GM23338 (cell line): ENCODE measurements around the gene ACTA2. TPM values are rescaled to one million over a fixed set of nuclear protein-coding genes. Genes with fewer than 3 reads are reported as not detected.

ENCODE experiments used
- ATAC-seq: fragments of 200-7000 bp; cut with Tn5 transposase; 3 replicates; pipeline ENCODE4 v1.9.1; 2020
- DNase-seq: peaks from one replicate; pipeline ENCODE4 v3.0.0-alpha.2; 2015; ENCODE audit warnings: low spot score
- H2AFZ ChIP-seq: fragments of 200-600 bp; sonication (generic); 2 replicates; pipeline ENCODE4 v1.8.0; 2016; ENCODE audit warnings: antibody characterized with exemption, mild to moderate bottlenecking, moderate library complexity
- H3F3A ChIP-seq: fragments of 200-600 bp; sonication (generic); replicated peaks from 2 replicates; pipeline ENCODE4 v1.8.0; 2017; ENCODE audit warnings: antibody characterized with exemption, mixed run types, low read depth
- H3K27ac ChIP-seq: fragments of 200-600 bp; sonication (generic); 2 replicates; pipeline ENCODE4 v1.6.1; 2016; ENCODE audit warnings: low read depth
- H3K27me3 ChIP-seq: fragments of 200-600 bp; sonication (generic); 2 replicates; pipeline ENCODE4 v1.8.0; 2016; ENCODE audit warnings: mild to moderate bottlenecking, mixed run types, moderate library complexity; ENCODE audit not compliant: insufficient read depth
- H3K36me3 ChIP-seq: fragments of 200-600 bp; sonication (generic); 2 replicates; pipeline ENCODE4 v1.8.0; 2016; ENCODE audit warnings: mild to moderate bottlenecking; ENCODE audit not compliant: insufficient read depth
- H3K4me1 ChIP-seq: fragments of 200-600 bp; sonication (generic); 2 replicates; pipeline ENCODE4 v1.8.0; 2016; ENCODE audit warnings: mild to moderate bottlenecking, moderate library complexity; ENCODE audit not compliant: insufficient read depth
- H3K4me2 ChIP-seq: fragments of 200-600 bp; sonication (generic); 2 replicates; pipeline ENCODE4 v1.7.1; 2017; ENCODE audit warnings: mixed run types
- H3K4me3 ChIP-seq: fragments of 200-600 bp; sonication (generic); 2 replicates; pipeline ENCODE4 v1.6.1; 2016; ENCODE audit warnings: mixed run types
- H3K79me2 ChIP-seq: fragments of 200-600 bp; sonication (generic); replicated peaks from 2 replicates; pipeline ENCODE4 v1.8.0; 2017; ENCODE audit warnings: mild to moderate bottlenecking; ENCODE audit not compliant: insufficient read depth
- H3K9me2 ChIP-seq: fragments of 200-600 bp; sonication (generic); 2 replicates; pipeline ENCODE4 v1.8.0; 2017; ENCODE audit not compliant: insufficient read depth
- H4K20me1 ChIP-seq: fragments of 200-600 bp; sonication (generic); replicated peaks from 2 replicates; pipeline ENCODE4 v1.8.0; 2017; ENCODE audit warnings: mild to moderate bottlenecking; ENCODE audit not compliant: insufficient read depth
- H3K27ac Mint-ChIP-seq: 2 replicates; pipeline ENCODE4 v1.8.0; 2020; ENCODE audit warnings: inconsistent platforms, mild to moderate bottlenecking, moderate library complexity, mixed read lengths
- H3K27me3 Mint-ChIP-seq: 3 replicates; pipeline ENCODE4 v1.8.0; 2022; ENCODE audit warnings: low read depth, mild to moderate bottlenecking, moderate library complexity, mixed read lengths, inconsistent platforms; ENCODE audit not compliant: insufficient read depth, poor library complexity
- H3K36me3 Mint-ChIP-seq: 3 replicates; pipeline ENCODE4 v1.8.0; 2021; ENCODE audit warnings: low read depth, mild to moderate bottlenecking, inconsistent platforms, moderate library complexity, mixed read lengths
- H3K4me1 Mint-ChIP-seq: 3 replicates; pipeline ENCODE4 v1.8.0; 2020; ENCODE audit warnings: mild to moderate bottlenecking, inconsistent platforms, mixed read lengths
- H3K4me3 Mint-ChIP-seq: 3 replicates; pipeline ENCODE4 v1.8.0; 2021; ENCODE audit warnings: moderate library complexity, mild to moderate bottlenecking, inconsistent platforms, mixed read lengths
- H3K9me3 Mint-ChIP-seq: 3 replicates; pipeline ENCODE4 v1.8.0; 2020; ENCODE audit warnings: moderate library complexity, mild to moderate bottlenecking, inconsistent platforms, mixed read lengths
- CREB1 ChIP-seq: fragments of 250-450 bp; sonication (Bioruptor Pico); IDR thresholded peaks from 2 replicates; pipeline ENCODE4 v1.5.0; 2020; ENCODE audit warnings: low read depth, mild to moderate bottlenecking, moderate library complexity
- ETS1 ChIP-seq: IDR thresholded peaks from 2 replicates; pipeline ENCODE4 v1.6.1; 2016; ENCODE audit warnings: antibody characterized with exemption
- EZH2 ChIP-seq: fragments of 200-600 bp; sonication (generic); IDR thresholded peaks from one replicate; pipeline ENCODE4 v1.8.0; 2017; ENCODE audit warnings: antibody characterized with exemption, mild to moderate bottlenecking, low read depth; ENCODE audit not compliant: unreplicated experiment
- EZH2phosphoT487 ChIP-seq: fragments of 200-600 bp; sonication (generic); IDR thresholded peaks from one replicate; pipeline ENCODE4 v1.8.1; 2018; ENCODE audit warnings: antibody characterized with exemption; ENCODE audit not compliant: unreplicated experiment
- JUNB ChIP-seq: IDR thresholded peaks from one replicate; pipeline ENCODE4 v1.6.1; 2016; ENCODE audit warnings: antibody characterized with exemption; ENCODE audit not compliant: unreplicated experiment
- NANOG ChIP-seq: IDR thresholded peaks from 2 replicates; pipeline ENCODE4 v1.6.1; 2016; ENCODE audit warnings: antibody characterized with exemption, borderline replicate concordance
- STAT1 ChIP-seq: IDR thresholded peaks from one replicate; pipeline ENCODE4 v1.6.1; 2016; ENCODE audit warnings: antibody characterized with exemption; ENCODE audit not compliant: unreplicated experiment
- ZNF114 ChIP-seq: fragments of 250-450 bp; sonication (Bioruptor Pico); IDR thresholded peaks from 2 replicates; pipeline ENCODE4 v1.5.0; 2020; ENCODE audit warnings: mild to moderate bottlenecking, moderate library complexity
- ZNF462 ChIP-seq: fragments of 250-450 bp; sonication (Bioruptor Pico); IDR thresholded peaks from 2 replicates; pipeline ENCODE4 v1.5.0; 2020; ENCODE audit warnings: mild to moderate bottlenecking, moderate library complexity
- polyA plus RNA-seq: library from polyadenylated mRNA; unstranded; fragments of >200 nt; fragmentation: Nextera tagmentation; extraction: Ambion mirVana; gene quantifications from 2 replicates; pipeline ENCODE4 v1.2.1, GENCODE V29; 2016
- total RNA-seq: library from RNA; depleted of rRNA; stranded (reverse); fragments of >200 nt; shearing (Covaris generic); gene quantifications from 2 replicates; pipeline ENCODE4 v1.2.3, GENCODE V29; 2014

The ACTA2 gene
- total and polyA plus RNA-seq, 2 experiments from 2014 or later = 3.4 to 9.4 TPM

DNA sequence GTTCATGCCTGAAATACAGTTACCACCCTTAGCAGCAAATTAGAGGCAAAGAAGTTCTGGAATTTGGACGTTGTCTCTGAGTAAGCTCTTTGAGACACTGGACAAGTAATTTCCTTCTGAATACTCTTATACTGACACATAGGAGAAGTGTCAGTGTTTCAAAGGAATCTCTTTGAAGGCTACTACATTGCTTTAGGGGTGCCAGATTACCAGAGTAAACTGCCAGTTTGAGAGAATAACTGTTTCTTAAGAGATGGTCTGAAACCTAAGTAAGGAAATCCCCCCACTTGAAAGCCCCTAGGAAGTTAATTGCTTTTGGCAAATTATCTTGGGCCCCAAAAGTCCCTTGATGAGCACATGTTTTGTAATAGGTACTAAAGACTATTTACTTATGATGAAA is 41.4 kb upstream of the ACTA2 start:
- H3K4me1 Mint-ChIP-seq = peaks cover 30% of the 10 kb centered on the region
- no peak for DNase-seq
- TF ChIP-seq NANOG (no peak), ETS1 (no peak), EZH2phosphoT487 (no peak), ZNF114 (CRISPR knock-in tag) (no peak), STAT1 (no peak), JUNB (no peak), CREB1 (CRISPR knock-in tag) (no peak), ZNF462 (no peak), EZH2 (no peak)
- H3K4me2 ChIP-seq = no peak overlapping the region
- no peak for ATAC-seq
- H3K27ac Mint-ChIP-seq = no peak overlapping the region
- H3K36me3 Mint-ChIP-seq = no peaks in the 10 kb centered on the region
- H3K4me1 ChIP-seq = peaks cover 29% of the 10 kb centered on the region
- H3K36me3 ChIP-seq = no peaks in the 10 kb centered on the region
- no peak overlapping the region for H3K27ac ChIP-seq
- H3K9me2 ChIP-seq = no peaks in the 10 kb centered on the region
- H3K9me3 Mint-ChIP-seq = no peaks in the 10 kb centered on the region
- H3K27me3 ChIP-seq = peaks cover 33% of the 10 kb centered on the region
- H2AFZ ChIP-seq = no peak overlapping the region
- no peaks in the 10 kb centered on the region for H4K20me1 ChIP-seq
- H3K4me3 Mint-ChIP-seq = no peak overlapping the region
- H3K4me3 ChIP-seq = no peak overlapping the region
- H3K79me2 ChIP-seq = no peaks in the 10 kb centered on the region
- no peaks in the 10 kb centered on the region for H3F3A ChIP-seq
- H3K27me3 Mint-ChIP-seq = peaks cover 22% of the 10 kb centered on the region
